ENCODE measurements around the gene PDCD4. TPM values are rescaled to one million over a fixed set of nuclear protein-coding genes. Genes with fewer than 3 reads are reported as not detected.

Gene PDCD4
- total RNA-seq, 1 donor from 2014 or later: 55.5 TPM

DNA sequence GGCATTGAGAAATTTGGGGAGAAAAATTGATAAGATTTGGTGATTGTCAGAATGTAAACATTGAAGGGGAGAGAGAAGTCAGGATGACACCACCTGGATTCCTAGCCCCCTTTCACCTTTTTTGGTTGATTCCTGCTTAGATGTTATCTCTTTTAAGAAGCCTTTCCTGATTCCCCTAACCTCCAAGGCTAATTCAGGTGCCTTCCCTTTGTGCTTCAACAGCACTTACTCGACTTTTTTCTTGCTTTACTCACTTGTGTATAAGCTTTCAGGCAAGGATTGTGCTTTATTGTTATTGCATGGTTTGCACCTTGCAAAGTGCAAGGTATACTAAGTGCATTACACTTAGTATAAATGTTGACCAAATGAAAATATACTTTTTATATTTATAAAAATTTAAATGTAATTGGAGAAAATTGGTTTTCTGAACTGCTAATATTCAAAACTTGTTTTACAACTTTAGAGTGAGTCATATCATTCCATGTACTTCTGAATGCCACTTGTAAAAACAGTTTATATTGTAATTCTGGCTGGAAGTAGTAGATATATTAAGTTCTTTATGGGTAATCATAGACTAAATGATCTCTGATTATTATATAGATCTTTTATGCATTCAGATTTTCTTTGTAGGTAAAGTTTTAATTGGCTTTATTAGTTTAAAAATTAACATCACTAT is 60.9 kb downstream of the PDCD4 start:
- TF ChIP-seq CTCF (conservative IDR thresholded peaks at IDR 0.05; ENCODE audit: low read depth, low read length): no peak
- no peak for DNase-seq (ENCODE audit: low read depth)
- no peak overlapping the region for H3K4me3 ChIP-seq (ENCODE audit: low read depth, low read length)

DNA sequence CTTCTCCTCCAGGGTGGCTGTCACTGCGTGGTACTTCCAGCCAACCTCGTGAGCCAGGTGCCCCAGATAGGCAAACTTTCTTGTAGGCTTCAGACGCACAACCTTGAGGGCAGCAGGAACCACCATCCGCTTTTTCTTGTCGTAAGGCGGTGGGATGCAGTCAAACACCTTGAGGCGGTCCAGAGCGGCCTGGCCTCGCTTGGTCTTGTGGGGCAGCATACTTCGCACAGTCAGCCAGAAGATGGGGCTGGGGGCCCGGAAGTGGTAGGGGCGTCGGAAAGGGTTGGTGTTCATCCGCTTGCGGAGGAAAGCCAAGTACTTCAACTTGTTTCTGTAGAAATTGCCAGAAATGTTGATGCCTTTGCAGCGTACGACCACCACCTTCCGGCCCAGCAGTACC is 65.0 kb downstream of the PDCD4 start:
- TF ChIP-seq CTCF (conservative IDR thresholded peaks at IDR 0.05; ENCODE audit: low read depth, low read length): no peak
- no peak for DNase-seq (ENCODE audit: low read depth)
- no peak overlapping the region for H3K4me3 ChIP-seq (ENCODE audit: low read depth, low read length)

- H3K4me3 ChIP-seq (ENCODE audit: low read depth, low read length): no peak overlapping the region
- no peak for TF ChIP-seq CTCF (conservative IDR thresholded peaks at IDR 0.05; ENCODE audit: low read depth, low read length)
- no peak for DNase-seq (ENCODE audit: low read depth)
Observed at GRCh38 chr10:110939419-110939818, 67.7 kb downstream of the PDCD4 start.

DNA sequence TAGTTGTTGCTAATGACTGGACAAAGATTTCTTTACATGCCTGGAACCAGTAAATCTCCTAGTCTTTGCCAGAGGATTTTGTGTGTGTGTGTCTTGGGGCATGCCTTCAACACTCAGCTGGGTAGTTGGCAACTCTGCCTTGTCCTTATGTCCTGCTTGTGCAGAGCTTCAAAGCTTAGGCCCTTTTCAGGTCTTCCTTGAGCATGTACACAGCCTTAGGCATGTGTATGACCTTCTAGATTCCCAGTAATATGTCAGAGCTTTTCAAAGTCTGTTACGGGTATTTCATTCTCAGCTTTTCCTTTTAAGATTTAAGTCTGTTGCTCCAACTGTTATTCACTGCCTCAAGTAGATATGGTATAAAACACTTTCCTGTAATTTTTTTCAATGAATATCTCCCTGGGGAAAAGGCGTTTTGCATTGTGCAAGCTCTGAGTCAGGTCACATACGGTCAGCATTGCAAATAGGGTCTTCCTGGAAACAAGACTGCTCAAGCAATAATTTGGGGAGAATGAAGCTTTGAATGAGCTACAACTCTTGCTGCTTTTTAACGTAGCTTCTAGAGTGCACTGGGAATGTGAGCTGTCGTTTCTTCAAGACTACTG is 73.2 kb downstream of the PDCD4 start:
- DNase-seq (ENCODE audit: low read depth): peak; percentile 10
- no peak overlapping the region for H3K4me3 ChIP-seq (ENCODE audit: low read depth, low read length)
- no peak for TF ChIP-seq CTCF (conservative IDR thresholded peaks at IDR 0.05; ENCODE audit: low read depth, low read length)

DNA sequence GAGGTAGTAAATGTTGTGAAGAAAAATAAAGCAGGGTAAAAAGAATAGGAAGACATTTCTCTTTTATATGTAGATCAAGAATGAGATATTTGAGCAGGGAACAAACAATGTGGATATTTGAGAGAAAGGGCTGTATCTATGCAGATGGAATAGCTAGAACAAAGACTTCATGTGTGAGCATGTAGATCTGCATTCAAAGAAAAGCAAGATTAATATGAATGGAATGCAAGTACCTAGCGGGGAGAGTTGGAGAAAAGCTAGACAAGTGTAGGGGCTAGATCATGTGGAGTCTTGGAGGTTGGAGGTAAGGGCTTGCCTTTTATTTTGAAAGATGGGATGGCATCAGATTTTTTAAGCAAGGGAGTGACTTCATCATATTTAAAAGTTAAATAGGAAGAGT is 74.8 kb downstream of the PDCD4 start:
- no peak for TF ChIP-seq CTCF (conservative IDR thresholded peaks at IDR 0.05; ENCODE audit: low read depth, low read length)
- no peak overlapping the region for H3K4me3 ChIP-seq (ENCODE audit: low read depth, low read length)
- no peak for DNase-seq (ENCODE audit: low read depth)

DNA sequence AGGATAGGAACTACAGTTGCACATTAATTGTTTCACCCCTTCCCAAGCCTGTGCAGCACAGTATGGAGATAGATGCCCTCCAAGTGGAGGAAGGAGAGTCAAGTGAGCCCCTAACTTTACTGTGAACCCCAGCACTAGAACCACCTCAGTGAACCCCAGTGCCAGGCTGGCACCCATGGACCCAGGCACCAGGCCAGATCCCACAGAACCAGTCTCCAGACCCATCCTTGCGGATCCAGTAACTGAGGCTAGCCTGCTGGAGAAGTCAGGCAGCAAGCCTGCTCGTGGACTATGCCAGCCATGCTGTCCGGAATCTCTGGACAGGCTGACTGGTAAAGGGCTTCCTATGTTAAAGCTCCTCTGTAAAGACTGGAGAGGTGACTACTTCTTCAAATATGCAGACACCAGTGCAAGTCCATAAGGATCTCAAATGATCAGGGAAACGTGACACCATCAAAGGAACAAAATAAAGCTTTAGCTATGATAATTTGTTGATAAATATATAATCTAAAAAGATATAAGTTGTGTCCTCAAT is 75.4 kb downstream of the PDCD4 start:
- H3K4me3 ChIP-seq (ENCODE audit: low read depth, low read length): no peak overlapping the region
- DNase-seq (ENCODE audit: low read depth): no peak
- no peak for TF ChIP-seq CTCF (conservative IDR thresholded peaks at IDR 0.05; ENCODE audit: low read depth, low read length)

Other genes with a start within 250 kb of the PDCD4 start
- 0.07 and 0.46 TPM in 2 replicates for gene RBM20, start 227.6 kb upstream of the PDCD4 start, total RNA-seq
- gene BBIP1, start 47.3 kb downstream of the PDCD4 start, total RNA-seq: 18.8 and 27.0 TPM in 2 replicates
- 14.1 and 21.8 TPM in 2 replicates for gene SHOC2, start 47.7 kb downstream of the PDCD4 start, total RNA-seq
- 0.06 TPM in 1 of 2 replicates, not detected in the other for gene ADRA2A, start 205.1 kb downstream of the PDCD4 start, total RNA-seq

Data from epithelial cell of proximal tubule (primary cell).